IMR-90 (cell line): ENCODE results near the gene FAM118A. TPM values are rescaled to one million over a fixed set of nuclear protein-coding genes. Genes with fewer than 3 reads are reported as not detected.
A peak's percentile ranks its signal among the peaks of the same experiment; 100 is the strongest.

Experiments used
- ATAC-seq: fragments of 200-7000 bp; cut with Tn5 transposase; 2 replicates; pipeline ENCODE4 v1.9.1; 2020; ENCODE audit warnings: low read depth, mild to moderate bottlenecking, moderate library complexity
- BruUV-seq: library from RNA; stranded (reverse); fragments of 400-500 nt; replicated peaks from 2 replicates; lab custom pipeline; 2021; lab: Mats Ljungman, UMichigan
- CTCF ChIA-PET: fragments of 300-600 bp; formaldehyde crosslinking; extraction: SDS; loops from one replicate; lab custom pipeline; 2021; ENCODE audit warnings: antibody characterized with exemption; lab: Yijun Ruan, JAX
- POLR2A ChIA-PET: fragments of 300-600 bp; sonication (Branson Sonifier 250); formaldehyde crosslinking; loops from one replicate; lab custom pipeline; 2022; ENCODE audit warnings: antibody characterized with exemption; ENCODE audit not compliant: unreplicated experiment; lab: Charles Lee
- DNase-seq: peaks from one replicate; pipeline ENCODE4 v3.0.0; 2013
- H2AFZ ChIP-seq: replicated peaks from 2 replicates; pipeline ENCODE3; 2013; ENCODE audit warnings: low read length, mild to moderate bottlenecking; ENCODE audit not compliant: poor library complexity
- H2AK5ac ChIP-seq: 2 replicates; pipeline ENCODE4 v1.6.1; 2013; ENCODE audit warnings: low read depth, low read length, inconsistent platforms
- H2AK9ac ChIP-seq: replicated peaks from 2 replicates; pipeline ENCODE3; 2013; ENCODE audit warnings: mild to moderate bottlenecking, low read depth, low read length, moderate library complexity; ENCODE audit not compliant: poor library complexity
- H2BK120ac ChIP-seq: 2 replicates; pipeline ENCODE4 v1.6.1; 2013; ENCODE audit warnings: low read depth, low read length, inconsistent platforms
- H2BK15ac ChIP-seq: 3 replicates; pipeline ENCODE4 v1.6.1; 2013; ENCODE audit warnings: low read depth, low read length, inconsistent platforms
- H2BK20ac ChIP-seq: 2 replicates; pipeline ENCODE4 v1.6.1; 2013; ENCODE audit warnings: low read depth, mild to moderate bottlenecking, inconsistent platforms, low read length, moderate library complexity
- H2BK5ac ChIP-seq: 2 replicates; pipeline ENCODE4 v1.6.1; 2013; ENCODE audit warnings: mild to moderate bottlenecking, low read depth, low read length, inconsistent platforms; ENCODE audit not compliant: poor library complexity, severe bottlenecking
- H3K14ac ChIP-seq: replicated peaks from 2 replicates; pipeline ENCODE4 v1.6.1; 2013; ENCODE audit warnings: low read depth, low read length, inconsistent platforms
- H3K18ac ChIP-seq: 2 replicates; pipeline ENCODE4 v1.6.1; 2013; ENCODE audit warnings: low read depth, low read length, control low read depth
- H3K23ac ChIP-seq: 2 replicates; pipeline ENCODE4 v1.6.1; 2013; ENCODE audit warnings: low read depth, low read length, inconsistent platforms
- H3K27ac ChIP-seq: 2 replicates; pipeline ENCODE4 v1.5.1; 2013; ENCODE audit warnings: mild to moderate bottlenecking, control low read depth, low read length; ENCODE audit not compliant: insufficient read depth
- H3K27me3 ChIP-seq: 2 replicates; pipeline ENCODE4 v1.6.1; 2013; ENCODE audit warnings: low read length; ENCODE audit not compliant: control insufficient read depth, insufficient read depth
- H3K36me3 ChIP-seq: 2 replicates; pipeline ENCODE4 v1.6.1; 2013; ENCODE audit warnings: low read length, mixed read lengths; ENCODE audit not compliant: control insufficient read depth, insufficient read depth
- H3K4ac ChIP-seq: 2 replicates; pipeline ENCODE4 v1.6.1; 2013; ENCODE audit warnings: low read depth, low read length, inconsistent platforms
- H3K4me1 ChIP-seq: 2 replicates; pipeline ENCODE4 v1.6.1; 2013; ENCODE audit warnings: low read length, mixed read lengths; ENCODE audit not compliant: control insufficient read depth, insufficient read depth
- H3K4me2 ChIP-seq: 2 replicates; pipeline ENCODE4 v1.6.1; 2013; ENCODE audit warnings: low read depth, mild to moderate bottlenecking, control low read depth, low read length, moderate library complexity
- H3K4me3 ChIP-seq: 2 replicates; pipeline ENCODE4 v1.5.1; 2013; ENCODE audit warnings: low read depth, mild to moderate bottlenecking, control low read depth, low read length, moderate library complexity; ENCODE audit not compliant: insufficient read depth
- H3K56ac ChIP-seq: 2 replicates; pipeline ENCODE4 v1.6.1; 2013; ENCODE audit warnings: low read length, inconsistent platforms; ENCODE audit not compliant: insufficient read depth; ENCODE audit errors: extremely low read depth
- H3K79me1 ChIP-seq, 2 experiments: 2 replicates each; pipeline ENCODE4 v1.6.1; 2013; ENCODE audit warnings: low read length in 2 of 2, inconsistent platforms in 1 of 2, low read depth in 1 of 2
- H3K9ac ChIP-seq: 2 replicates; pipeline ENCODE4 v1.6.1; 2013; ENCODE audit warnings: low read depth, low read length, control low read depth
- H3K9me1 ChIP-seq: 2 replicates; pipeline ENCODE4 v1.6.1; 2013; ENCODE audit warnings: low read length, inconsistent platforms; ENCODE audit not compliant: insufficient read depth
- H3K9me3 ChIP-seq: 2 replicates; pipeline ENCODE4 v1.6.1; 2013; ENCODE audit warnings: low read length; ENCODE audit not compliant: control insufficient read depth, insufficient read depth
- H4K20me1 ChIP-seq: 2 replicates; pipeline ENCODE4 v1.6.1; 2013; ENCODE audit warnings: low read length, inconsistent platforms; ENCODE audit not compliant: insufficient read depth
- H4K5ac ChIP-seq: 2 replicates; pipeline ENCODE4 v1.6.1; 2013; ENCODE audit warnings: mild to moderate bottlenecking, low read depth, low read length, control low read depth
- H4K8ac ChIP-seq, 2 experiments: 2 replicates each; pipeline ENCODE4 v1.6.1; 2013; ENCODE audit warnings: low read depth in 2 of 2, low read length in 2 of 2, control low read depth in 1 of 2, inconsistent platforms in 1 of 2
- H4K91ac ChIP-seq: 2 replicates; pipeline ENCODE4 v1.6.1; 2013; ENCODE audit warnings: low read depth, low read length, inconsistent platforms; ENCODE audit not compliant: insufficient read depth
- CHD1 ChIP-seq: IDR thresholded peaks from 2 replicates; pipeline ENCODE4 v1.6.1; 2012; ENCODE audit warnings: low read depth, low read length, improper control_type of control experiment
- FOS ChIP-seq: fragments of 150-350 bp; IDR thresholded peaks from 2 replicates; pipeline ENCODE4 v1.6.1; 2016; ENCODE audit warnings: low read depth, low read length
- MAZ ChIP-seq: IDR thresholded peaks from 2 replicates; pipeline ENCODE4 v1.6.1; 2012; ENCODE audit warnings: low read depth, mild to moderate bottlenecking, low read length, improper control_type of control experiment, moderate library complexity, borderline replicate concordance
- MXI1 ChIP-seq: IDR thresholded peaks from 2 replicates; pipeline ENCODE4 v1.6.1; 2012; ENCODE audit warnings: low read depth, mild to moderate bottlenecking, low read length, moderate library complexity, borderline replicate concordance
- NFE2L2 ChIP-seq: fragments of 150-350 bp; IDR thresholded peaks from 2 replicates; pipeline ENCODE4 v1.6.1; 2016; ENCODE audit warnings: low read depth, mild to moderate bottlenecking, low read length
- RAD21 ChIP-seq: IDR thresholded peaks from 2 replicates; pipeline ENCODE4 v1.6.1; 2012; ENCODE audit warnings: low read length, improper control_type of control experiment
- RFX5 ChIP-seq: IDR thresholded peaks from 2 replicates; pipeline ENCODE4 v1.8.0; 2012; ENCODE audit warnings: low read depth, mild to moderate bottlenecking, low read length, moderate library complexity
- WGBS, 2 experiments: methylation state at CpG; one replicate each; pipeline versions ENCODE4 v1.1.5 to v1.1.7; 2013; ENCODE audit warnings: missing lambda C conversion rate in 2 of 2; ENCODE audit not compliant: insufficient read length in 1 of 2; ENCODE audit errors: extremely low coverage in 2 of 2; 5-methylcytosine and 5-hydroxymethylcytosine counted together
- dilution Hi-C: fragments of 300-500 bp; cut with HindIII; formaldehyde crosslinking; loops from one replicate; pipeline ENCODE4 v1.14.3; 2018; ENCODE audit warnings: low sequenced_read_pairs; ENCODE audit not compliant: unreplicated experiment
- in situ Hi-C: fragments of 300-500 bp; cut with MboI; formaldehyde crosslinking; loops from 3 replicates; pipeline ENCODE4 v1.14.3; 2019; ENCODE audit warnings: low sequenced_read_pairs, inconsistent platforms, mixed read lengths
- intact Hi-C: fragments of 100-400 bp; cut with micrococcal nuclease; formaldehyde crosslinking; loops from 2 replicates; pipeline ENCODE4 v1.10.0; 2022
- polyA plus RNA-seq, 3 experiments: library from polyadenylated mRNA; depleted of rRNA; stranded (reverse); fragments of >200 nt; gene quantifications; 2 replicates each; pipeline ENCODE4 v1.2.3, GENCODE V29; 2012; ENCODE audit warnings: low replicate concordance in 1 of 3
- total RNA-seq: library from RNA; depleted of rRNA; stranded (reverse); fragments of >200 nt; gene quantifications from 2 replicates; pipeline ENCODE4 v1.2.3, GENCODE V29; 2012
- TF ChIP-seq, protein P1 (sequence below): fragments of 150-350 bp; IDR thresholded peaks from 2 replicates; pipeline ENCODE4 v1.6.1; 2017; ENCODE audit warnings: mild to moderate bottlenecking, antibody characterized with exemption, low read length, low read depth

The FAM118A gene
- total and polyA plus RNA-seq, 2 of the 4 experiments (the other 2 are of a cell fraction): 20.6 to 95.6 TPM

- Histone ChIP-seq H3K4me1 (peaks cover 8% of the 10 kb centered on the region), H4K8ac (no peak overlapping the region; a peak in 1 of 4 replicates), H2BK20ac (peak overlapping the region; percentile 36; the same call in 1 of the 2 replicates), H3K9me3 (no peaks in the 10 kb centered on the region), H3K27ac (no peak overlapping the region), H3K9me1 (peaks cover 13% of the 10 kb centered on the region), H4K5ac (peak overlapping the region; percentile 85; the same call in 1 of the 2 replicates), H2BK15ac (peak overlapping the region; percentile 99; the same call in 2 of the 3 replicates), H2AFZ (peak overlapping the region; percentile 17), H3K9ac (no peak overlapping the region), H2BK5ac (peak overlapping the region; percentile 75), H2AK5ac (peak overlapping the region; percentile 100), H3K14ac (peak overlapping the region; percentile 55; the same call in 1 of the 2 replicates), H3K79me1 (peaks cover 0 to 4% of the 10 kb centered on the region in 2 experiments; a peak in 1 of 4 replicates), H4K20me1 (no peaks in the 10 kb centered on the region), H3K18ac (no peak overlapping the region), H3K4ac (peak overlapping the region; percentile 84; the same call in 1 of the 2 replicates), H3K4me2 (no peak overlapping the region), H4K91ac (no peak overlapping the region; the same call in 1 of the 2 replicates), H2AK9ac (peak overlapping the region; percentile 39), H3K27me3 (no peaks in the 10 kb centered on the region; the same call in 1 of the 2 replicates), H3K36me3 (no peaks in the 10 kb centered on the region), H3K23ac (no peak overlapping the region), H2BK120ac (0 out of 2 replicates have a peak overlapping the region, but pooled peaks have one; percentile 65), H3K56ac (no peak overlapping the region), H3K4me3 (no peak overlapping the region)
- no TSS peak for BruUV-seq
- intact Hi-C loops: no loop called here
- in situ Hi-C loops: no loop called here
- TF ChIP-seq, protein P1, sequence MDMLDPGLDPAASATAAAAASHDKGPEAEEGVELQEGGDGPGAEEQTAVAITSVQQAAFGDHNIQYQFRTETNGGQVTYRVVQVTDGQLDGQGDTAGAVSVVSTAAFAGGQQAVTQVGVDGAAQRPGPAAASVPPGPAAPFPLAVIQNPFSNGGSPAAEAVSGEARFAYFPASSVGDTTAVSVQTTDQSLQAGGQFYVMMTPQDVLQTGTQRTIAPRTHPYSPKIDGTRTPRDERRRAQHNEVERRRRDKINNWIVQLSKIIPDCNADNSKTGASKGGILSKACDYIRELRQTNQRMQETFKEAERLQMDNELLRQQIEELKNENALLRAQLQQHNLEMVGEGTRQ: no peak
- TF ChIP-seq RFX5 (no peak), RAD21 (no peak), FOS (no peak), CHD1 (no peak), NFE2L2 (no peak), MAZ (no peak), MXI1 (no peak)
- ChIA-PET CTCF (no interaction called here), POLR2A (no interaction called here)
- no peak for ATAC-seq
- DNase-seq: no peak
- 95% methylated on average over 4 of the region's 9 CpGs; no CpG with 5 or more reads in 1 of the 2 experiments for WGBS, 2 experiments
- dilution Hi-C loops: no loop called here
Measured at GRCh38 chr22:45291931-45292290, 17.8 kb upstream of the FAM118A start.
